A549 (cell line): ENCODE results near the gene PRKCD. TPM values are rescaled to one million over a fixed set of nuclear protein-coding genes. Genes with fewer than 3 reads are reported as not detected.
A peak's percentile ranks its signal among the peaks of the same experiment; 100 is the strongest.

Experiments
- ATAC-seq, 2 experiments: fragments of 200-7000 bp in 1 of 2; fragments of >200 bp in 1 of 2; cut with Nextera tagmentation in 1 of 2; cut with Tn5 transposase in 1 of 2; 3 replicates each; pipeline versions ENCODE4 v1.8.0 to v1.9.1; 2018 to 2020; ENCODE audit warnings: mild to moderate bottlenecking in 1 of 2, moderate library complexity in 1 of 2
- CTCF ChIA-PET: fragments of 300-600 bp; sonication (Branson Sonifier 250); formaldehyde crosslinking; extraction: SDS; loops from one replicate; lab custom pipeline; 2021; ENCODE audit warnings: antibody characterized with exemption, inconsistent platforms; lab: Yijun Ruan, JAX
- POLR2A ChIA-PET: fragments of 350-600 bp; formaldehyde crosslinking; extraction: SDS; loops from one replicate; lab custom pipeline; 2021; ENCODE audit warnings: antibody characterized with exemption, inconsistent platforms; lab: Yijun Ruan, JAX
- DNase-seq, 2 experiments: peaks; one replicate each; pipeline versions ENCODE4 v3.0.0 to v3.0.0-alpha.2; 2011 to 2016; ENCODE audit warnings: low read depth in 1 of 2, low spot score in 1 of 2
- FAIRE-seq: peaks from 2 replicates; lab custom pipeline; 2011; peaks lifted over from hg19 to GRCh38; lab: Jason Lieb, UNC
- H3K27ac ChIP-seq, 2 experiments: fragments of >200 bp; sonication (Bioruptor Twin); formaldehyde crosslinking; 3 replicates each; pipeline ENCODE4 v1.5.1; 2016 to 2017
- H3K4me1 ChIP-seq: fragments of >200 bp; sonication (Bioruptor Twin); formaldehyde crosslinking; 3 replicates; pipeline ENCODE4 v1.6.1; 2016
- H3K4me2 ChIP-seq: fragments of >200 bp; sonication (Bioruptor Twin); formaldehyde crosslinking; 3 replicates; pipeline ENCODE4 v1.6.1; 2016
- H3K4me3 ChIP-seq: fragments of >200 bp; sonication (Bioruptor Twin); formaldehyde crosslinking; 3 replicates; pipeline ENCODE4 v1.5.1; 2016
- H3K9me3 ChIP-seq: fragments of >200 bp; sonication (Bioruptor Twin); formaldehyde crosslinking; 3 replicates; pipeline ENCODE4 v1.6.1; 2016
- ATOH8 ChIP-seq: fragments of 250-450 bp; sonication (Bioruptor Pico); IDR thresholded peaks from 2 replicates; pipeline ENCODE4 v1.5.0; 2020; ENCODE audit warnings: low read depth, mild to moderate bottlenecking, moderate library complexity
- CBX8 ChIP-seq: fragments of 200-600 bp; sonication (generic); IDR thresholded peaks from 2 replicates; pipeline ENCODE4 v1.6.1; 2016
- CHD4 ChIP-seq: fragments of 200-600 bp; sonication (generic); IDR thresholded peaks from 2 replicates; pipeline ENCODE4 v1.6.1; 2016; ENCODE audit warnings: antibody characterized with exemption, mild to moderate bottlenecking, borderline replicate concordance
- E2F6 ChIP-seq: IDR thresholded peaks from 2 replicates; pipeline ENCODE4 v1.6.1; 2012; ENCODE audit warnings: low read depth, borderline replicate concordance
- EHF ChIP-seq: fragments of 250-450 bp; sonication (Bioruptor Pico); IDR thresholded peaks from 2 replicates; pipeline ENCODE4 v1.5.0; 2020; ENCODE audit warnings: mild to moderate bottlenecking
- EP300 ChIP-seq, 2 experiments: fragments of >200 bp; sonication (Bioruptor Twin); formaldehyde crosslinking; IDR thresholded peaks; 2 replicates in 1 of 2; 3 replicates in 1 of 2; pipeline ENCODE4 v1.6.1; 2016 to 2017
- ESRRA ChIP-seq: fragments of 150-350 bp; IDR thresholded peaks from 2 replicates; pipeline ENCODE4 v1.6.1; 2014; ENCODE audit warnings: mild to moderate bottlenecking, low read length, borderline replicate concordance
- FOSB ChIP-seq: fragments of 250-450 bp; sonication (Bioruptor Pico); IDR thresholded peaks from 2 replicates; pipeline ENCODE4 v1.5.0; 2020; ENCODE audit warnings: mild to moderate bottlenecking, moderate library complexity
- FOSL2 ChIP-seq, 2 experiments: fragments of 450-650 bp in 1 of 2; fragments of >200 bp in 1 of 2; sonication (Bioruptor Twin) in 1 of 2; formaldehyde crosslinking; IDR thresholded peaks; 2 replicates each; pipeline versions ENCODE4 v1.5.0 to v1.6.1; 2016 to 2020; ENCODE audit warnings: mild to moderate bottlenecking in 1 of 2, moderate library complexity in 1 of 2
- GATA3 ChIP-seq: IDR thresholded peaks from 2 replicates; pipeline ENCODE4 v1.6.1; 2012; ENCODE audit warnings: borderline replicate concordance
- HES2 ChIP-seq: fragments of >200 bp; sonication (Bioruptor Twin); formaldehyde crosslinking; IDR thresholded peaks from 2 replicates; pipeline ENCODE4 v1.6.1; 2016
- HOXA7 ChIP-seq: fragments of 250-450 bp; sonication (Bioruptor Pico); IDR thresholded peaks from 2 replicates; pipeline ENCODE4 v1.5.0; 2020; ENCODE audit warnings: mild to moderate bottlenecking, moderate library complexity
- HOXB5 ChIP-seq: fragments of 250-450 bp; sonication (Bioruptor Pico); IDR thresholded peaks from 2 replicates; pipeline ENCODE4 v1.5.0; 2020; ENCODE audit warnings: mild to moderate bottlenecking, moderate library complexity
- JUN ChIP-seq, 2 experiments: fragments of >200 bp; sonication (Bioruptor Twin); formaldehyde crosslinking; IDR thresholded peaks; 2 replicates in 1 of 2; 3 replicates in 1 of 2; pipeline ENCODE4 v1.6.1; 2016 to 2017
- KDM1A ChIP-seq: fragments of 200-600 bp; sonication (generic); IDR thresholded peaks from 2 replicates; pipeline ENCODE4 v1.6.1; 2016; ENCODE audit warnings: low read depth, mild to moderate bottlenecking
- KDM5A ChIP-seq: fragments of 200-600 bp; sonication (generic); IDR thresholded peaks from 2 replicates; pipeline ENCODE4 v1.6.1; 2016; ENCODE audit warnings: antibody characterized with exemption, mild to moderate bottlenecking
- MAFK ChIP-seq: fragments of 450-650 bp; IDR thresholded peaks from 2 replicates; pipeline ENCODE4 v1.6.1; 2014; ENCODE audit not compliant: partially characterized antibody
- POLR2A ChIP-seq: IDR thresholded peaks from 2 replicates; pipeline ENCODE4 v1.6.1; 2012; ENCODE audit warnings: mild to moderate bottlenecking, low read length
- RAD21 ChIP-seq, 2 experiments: fragments of >200 bp in 1 of 2; sonication (Bioruptor Twin) in 1 of 2; formaldehyde crosslinking in 1 of 2; IDR thresholded peaks in 1 of 2; conservative IDR thresholded peaks in 1 of 2; 2 replicates in 1 of 2; 3 replicates in 1 of 2; pipeline ENCODE4 v1.6.1; 2012 to 2018; ENCODE audit warnings: inconsistent platforms in 1 of 2
- RCOR1 ChIP-seq: fragments of 150-350 bp; IDR thresholded peaks from 2 replicates; pipeline ENCODE4 v1.6.1; 2014; ENCODE audit warnings: antibody characterized with exemption, low read length, low read depth
- TFCP2L1 ChIP-seq: fragments of 250-450 bp; sonication (Bioruptor Pico); IDR thresholded peaks from 2 replicates; pipeline ENCODE4 v1.5.0; 2021; ENCODE audit warnings: mild to moderate bottlenecking
- USF2 ChIP-seq: fragments of 450-650 bp; IDR thresholded peaks from 2 replicates; pipeline ENCODE4 v1.6.1; 2014; ENCODE audit warnings: antibody characterized with exemption
- WGBS: methylation state at CpG from one replicate; pipeline ENCODE4 v1.1.6; 2017; ENCODE audit errors: missing lambda C conversion rate; 5-methylcytosine and 5-hydroxymethylcytosine counted together
- polyA plus RNA-seq, 4 experiments: library from polyadenylated mRNA; depleted of rRNA in 3 of 4; stranded (reverse); fragments of >200 nt; fragmentation: RNase III in 1 of 4; extraction: RNeasy Plus Mini Kit Qiagen cat#74134 plus additional on column Dnase treatment in 1 of 4; gene quantifications; 2 replicates in 3 of 4; 3 replicates in 1 of 4; pipeline ENCODE4 v1.2.3, GENCODE V29; 2011 to 2017
- TF ChIP-seq, protein P1 (sequence below): fragments of 200-600 bp; sonication (generic); IDR thresholded peaks from 2 replicates; pipeline ENCODE4 v1.6.1; 2016; ENCODE audit warnings: antibody characterized with exemption, mild to moderate bottlenecking, moderate library complexity

The PRKCD gene
- polyA plus RNA-seq, 2 of the 4 experiments (the other 2 are of a cell fraction), result 10.1 to 18.3 TPM

- H3K27ac ChIP-seq, result peak overlapping the region in 1 of 2 experiments; percentile 100; a peak in 4 of 6 replicates
- no peak overlapping the region for H3K4me2 ChIP-seq
- ATAC-seq (no peak), FAIRE-seq (no peak), DNase-seq (no peak)
- H3K9me3 ChIP-seq, result no peaks in the 10 kb centered on the region
- TF ChIP-seq ATOH8, result no peak
- no peak for TF ChIP-seq FOSB (CRISPR knock-in tag)
- TF ChIP-seq JUN (IDR thresholded peaks at IDR 0.05), result peak in 1 of 2 experiments; percentile 13; a peak in 1 of 5 replicates
- no peak for TF ChIP-seq FOSL2 (IDR thresholded peaks at IDR 0.05)
- no peak for TF ChIP-seq FOSL2 (CRISPR knock-in tag; IDR thresholded peaks at IDR 0.05)
- H3K4me1 ChIP-seq, result peaks cover 73% of the 10 kb centered on the region
- no peak overlapping the region for H3K4me3 ChIP-seq
- CTCF ChIA-PET, result interaction anchor here (1.1 to 7.4 kb wide), 4 partner anchors 10 to 74 kb away, joined by 3 to 69 read pairs (median 4); no protein-coding TSS in a partner anchor
- WGBS, result 69% methylated on average over 4 of the region's 5 CpGs
- POLR2A ChIA-PET, result no interaction called here
Measured at GRCh38 chr3:53224536-53224935, 63.5 kb downstream of the PRKCD start.

- H3K4me2 ChIP-seq, result no peak overlapping the region
- 94% methylated on average over 5 of the region's 6 CpGs for WGBS
- CTCF ChIA-PET, result interaction anchor here (1.1 to 7.4 kb wide), 3 partner anchors 9 to 74 kb away, joined by 3 to 69 read pairs (median 3); no protein-coding TSS in a partner anchor
- ATAC-seq (no peak), DNase-seq (no peak), FAIRE-seq (no peak)
- H3K4me3 ChIP-seq, result no peak overlapping the region
- no peak for TF ChIP-seq KDM1A
- no peak for TF ChIP-seq USF2
- no peak for TF ChIP-seq HOXB5 (CRISPR knock-in tag)
- TF ChIP-seq TFCP2L1, result no peak
- TF ChIP-seq FOSL2 (IDR thresholded peaks at IDR 0.05), result no peak
- TF ChIP-seq FOSL2 (CRISPR knock-in tag; IDR thresholded peaks at IDR 0.05), result no peak
- TF ChIP-seq GATA3, result no peak
- TF ChIP-seq EP300 (IDR thresholded peaks at IDR 0.05), result no peak
- no peak for TF ChIP-seq CHD4
- no peak for TF ChIP-seq ESRRA
- no peak for TF ChIP-seq HOXA7 (CRISPR knock-in tag)
- TF ChIP-seq POLR2A, result no peak
- TF ChIP-seq CBX8, result no peak
- no peak for TF ChIP-seq RCOR1
- TF ChIP-seq JUN (IDR thresholded peaks at IDR 0.05), result no peak
- TF ChIP-seq MAFK, result no peak
- TF ChIP-seq E2F6, result no peak
- no peak for TF ChIP-seq HES2
- no peak for TF ChIP-seq RAD21 (conservative IDR thresholded peaks at IDR 0.05 in 1 of 2, IDR thresholded peaks at IDR 0.05 in 1 of 2)
- TF ChIP-seq EHF (CRISPR knock-in tag), result no peak
- H3K9me3 ChIP-seq, result no peaks in the 10 kb centered on the region
- H3K27ac ChIP-seq, result peak overlapping the region in 1 of 2 experiments; percentile 100; a peak in 4 of 6 replicates
- POLR2A ChIA-PET, result no interaction called here
- peaks cover 80% of the 10 kb centered on the region for H3K4me1 ChIP-seq
Measured at GRCh38 chr3:53225181-53225580, 64.2 kb downstream of the PRKCD start.

GRCh38 chr3:53225651-53226050 is 64.6 kb downstream of the PRKCD start:
- ChIA-PET CTCF (interaction anchor here (7.4 kb wide), 1 partner anchor 9 kb away, joined by 69 read pairs; no protein-coding TSS in a partner anchor), POLR2A (no interaction called here)
- ATAC-seq, result no peak
- WGBS, result 68% methylated on average over 5 of the region's 7 CpGs
- H3K9me3 ChIP-seq, result no peaks in the 10 kb centered on the region
- H3K4me2 ChIP-seq, result no peak overlapping the region
- FAIRE-seq, result no peak
- H3K4me1 ChIP-seq, result peaks cover 84% of the 10 kb centered on the region
- no peak overlapping the region for H3K4me3 ChIP-seq
- TF ChIP-seq KDM5A (no peak), GATA3 (no peak)
- TF ChIP-seq, protein P1, sequence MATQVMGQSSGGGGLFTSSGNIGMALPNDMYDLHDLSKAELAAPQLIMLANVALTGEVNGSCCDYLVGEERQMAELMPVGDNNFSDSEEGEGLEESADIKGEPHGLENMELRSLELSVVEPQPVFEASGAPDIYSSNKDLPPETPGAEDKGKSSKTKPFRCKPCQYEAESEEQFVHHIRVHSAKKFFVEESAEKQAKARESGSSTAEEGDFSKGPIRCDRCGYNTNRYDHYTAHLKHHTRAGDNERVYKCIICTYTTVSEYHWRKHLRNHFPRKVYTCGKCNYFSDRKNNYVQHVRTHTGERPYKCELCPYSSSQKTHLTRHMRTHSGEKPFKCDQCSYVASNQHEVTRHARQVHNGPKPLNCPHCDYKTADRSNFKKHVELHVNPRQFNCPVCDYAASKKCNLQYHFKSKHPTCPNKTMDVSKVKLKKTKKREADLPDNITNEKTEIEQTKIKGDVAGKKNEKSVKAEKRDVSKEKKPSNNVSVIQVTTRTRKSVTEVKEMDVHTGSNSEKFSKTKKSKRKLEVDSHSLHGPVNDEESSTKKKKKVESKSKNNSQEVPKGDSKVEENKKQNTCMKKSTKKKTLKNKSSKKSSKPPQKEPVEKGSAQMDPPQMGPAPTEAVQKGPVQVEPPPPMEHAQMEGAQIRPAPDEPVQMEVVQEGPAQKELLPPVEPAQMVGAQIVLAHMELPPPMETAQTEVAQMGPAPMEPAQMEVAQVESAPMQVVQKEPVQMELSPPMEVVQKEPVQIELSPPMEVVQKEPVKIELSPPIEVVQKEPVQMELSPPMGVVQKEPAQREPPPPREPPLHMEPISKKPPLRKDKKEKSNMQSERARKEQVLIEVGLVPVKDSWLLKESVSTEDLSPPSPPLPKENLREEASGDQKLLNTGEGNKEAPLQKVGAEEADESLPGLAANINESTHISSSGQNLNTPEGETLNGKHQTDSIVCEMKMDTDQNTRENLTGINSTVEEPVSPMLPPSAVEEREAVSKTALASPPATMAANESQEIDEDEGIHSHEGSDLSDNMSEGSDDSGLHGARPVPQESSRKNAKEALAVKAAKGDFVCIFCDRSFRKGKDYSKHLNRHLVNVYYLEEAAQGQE, result no peak
- TF ChIP-seq, all 56 proteins: peak for 0
- H3K27ac ChIP-seq, result peak overlapping the region in 1 of 2 experiments; percentile 100; a peak in 2 of 6 replicates
- DNase-seq, result no peak
